GM13977 (cell line): Measurements from ENCODE around the gene LURAP1L.

Source experiments
- DNase-seq: peaks from one replicate; pipeline ENCODE4 v3.0.0; 2012; ENCODE audit warnings: low spot score
- CTCF ChIP-seq: IDR thresholded peaks from 2 replicates; pipeline ENCODE4 v1.5.1; 2012; ENCODE audit warnings: mild to moderate bottlenecking, control low read depth; ENCODE audit not compliant: insufficient read depth; ENCODE audit errors: extremely low read depth, missing control alignments
- in situ Hi-C: fragments of 300-500 bp; cut with MboI; formaldehyde crosslinking; loops from one replicate; pipeline ENCODE4 v1.12.0; 2022; ENCODE audit warnings: low sequenced_read_pairs, low pct_unique_long_range_greater_than_20kb, mixed read lengths, inconsistent platforms; ENCODE audit not compliant: unreplicated experiment

LURAP1L gene

GRCh38 chr9:12759761-12760160, 15.1 kb upstream of the LURAP1L start:
- no peak for TF ChIP-seq CTCF
- in situ Hi-C loops: no loop called here
- no peak for DNase-seq

- DNase-seq: no peak
- TF ChIP-seq CTCF: no peak
- in situ Hi-C loops: no loop called here
These were observed 14.1 kb upstream of the LURAP1L start for GRCh38 chr9:12760758-12761157.

- in situ Hi-C loops: no loop called here
- no peak for DNase-seq
- no peak for TF ChIP-seq CTCF
These were observed 10.7 kb upstream of the LURAP1L start for GRCh38 chr9:12764150-12764549.

DNA sequence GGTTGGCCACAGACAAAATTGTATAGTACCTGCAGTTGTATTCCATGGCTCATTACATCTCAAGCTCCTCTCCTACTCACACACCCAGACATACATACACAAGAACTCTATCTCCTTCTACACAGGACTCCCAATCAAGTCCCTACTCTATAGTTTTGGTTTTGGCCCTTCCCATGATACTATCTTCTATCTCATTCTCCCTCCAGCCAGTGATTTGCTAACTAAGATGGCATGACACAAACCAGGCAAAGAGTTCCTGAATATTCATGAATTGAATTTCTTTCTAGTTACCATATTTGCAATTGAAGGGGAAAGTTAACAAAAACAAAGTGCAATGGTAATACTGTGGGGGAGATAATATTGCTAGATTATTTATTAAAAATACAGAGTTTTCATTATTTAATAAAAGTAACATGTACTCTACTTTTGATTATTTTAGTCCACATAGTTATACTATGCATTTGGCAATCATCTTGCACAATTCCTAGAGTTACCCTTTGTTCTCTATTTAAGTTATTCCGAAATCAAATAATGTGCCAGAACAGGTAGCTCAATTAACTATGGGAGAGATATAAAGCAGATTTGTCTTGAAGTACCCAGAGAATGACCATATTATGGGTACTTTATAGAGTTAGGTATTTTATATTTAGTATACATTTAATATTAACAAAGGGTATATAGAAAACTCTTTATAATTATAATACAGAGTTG, 9.6 kb upstream of the LURAP1L start:
- DNase-seq: no peak
- in situ Hi-C loops: no loop called here
- no peak for TF ChIP-seq CTCF

DNA sequence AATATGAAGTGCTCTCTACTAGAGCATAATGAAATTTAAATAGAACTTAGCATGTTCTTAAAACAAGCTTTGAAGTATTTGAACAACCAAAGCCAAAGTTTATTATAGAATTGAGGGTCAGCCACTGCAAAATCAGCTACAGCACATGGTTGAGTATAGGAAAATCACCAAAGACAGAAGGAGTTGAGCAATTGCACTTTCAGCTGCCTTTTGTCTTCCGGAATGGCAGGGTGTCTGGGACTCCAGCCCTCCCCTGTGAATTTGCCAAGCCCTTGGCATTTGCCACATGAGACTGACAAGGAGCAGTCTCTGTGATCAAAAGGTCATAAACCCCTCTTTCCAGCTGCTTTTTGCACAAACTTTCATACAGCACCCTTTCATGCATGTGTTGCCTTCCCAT, 8.5 kb upstream of the LURAP1L start:
- in situ Hi-C loops: no loop called here

DNA sequence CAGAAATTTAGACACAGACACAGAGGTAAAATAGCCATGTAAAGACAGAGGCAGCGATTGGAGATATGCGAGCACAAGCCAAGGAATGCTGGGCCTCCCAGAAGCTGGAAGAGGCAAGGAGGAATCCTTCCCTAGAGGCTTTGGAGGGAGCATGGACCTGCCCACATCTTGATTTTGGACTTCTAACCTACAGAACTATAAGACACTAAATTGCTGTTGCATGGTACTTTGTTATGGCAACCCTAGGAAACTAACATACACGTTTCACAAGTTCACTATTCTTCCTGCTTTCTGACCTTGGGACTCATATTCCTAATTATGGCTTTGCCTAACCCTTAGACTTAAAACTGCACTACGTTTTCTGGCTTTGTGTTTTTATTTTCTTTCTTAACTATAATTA, 4.6 kb upstream of the LURAP1L start:
- no peak for TF ChIP-seq CTCF
- DNase-seq: no peak
- in situ Hi-C loops: no loop called here

More for the DNA sequence above, 8.5 kb upstream of the LURAP1L start:
- no peak for DNase-seq
- no peak for TF ChIP-seq CTCF

GRCh38 chr9:12771891-12772290, 2.9 kb upstream of the LURAP1L start:
- in situ Hi-C loops: no loop called here
- DNase-seq: no peak
- no peak for TF ChIP-seq CTCF
